Measurements from ENCODE around the gene MYBL2.

The MYBL2 gene

GRCh38 chr20:43749734-43750294 lies 82.9 kb downstream of the MYBL2 start:
- in situ Hi-C loops (cut with MboI; ENCODE audit: low sequenced_read_pairs), result loop anchor here (10.0 kb wide), 1 partner anchor 335 kb away; no protein-coding TSS in a partner anchor

DNA sequence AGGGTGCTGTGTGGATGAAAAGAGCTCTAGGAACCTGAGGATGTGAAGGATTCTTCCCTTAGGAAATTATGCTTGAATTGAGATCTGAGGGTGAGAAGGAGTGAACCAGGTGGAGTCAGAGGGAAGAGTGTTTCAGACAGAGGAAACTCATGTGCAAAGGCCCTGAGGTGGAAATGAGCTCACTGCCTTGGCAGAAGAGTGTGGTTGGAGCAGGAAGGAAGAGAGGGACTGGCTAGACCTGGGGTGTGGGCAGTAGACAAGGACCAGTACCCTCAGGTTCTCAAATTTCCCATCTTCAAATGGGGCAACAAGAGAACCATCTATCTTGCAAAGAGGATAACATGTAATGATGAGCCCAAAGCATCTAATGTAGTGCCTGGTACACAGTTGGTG lies 83.9 kb downstream of the MYBL2 start:
- in situ Hi-C loops (cut with MboI; ENCODE audit: low sequenced_read_pairs), result loop anchor here (10.0 kb wide), 1 partner anchor 334 kb away; no protein-coding TSS in a partner anchor

DNA sequence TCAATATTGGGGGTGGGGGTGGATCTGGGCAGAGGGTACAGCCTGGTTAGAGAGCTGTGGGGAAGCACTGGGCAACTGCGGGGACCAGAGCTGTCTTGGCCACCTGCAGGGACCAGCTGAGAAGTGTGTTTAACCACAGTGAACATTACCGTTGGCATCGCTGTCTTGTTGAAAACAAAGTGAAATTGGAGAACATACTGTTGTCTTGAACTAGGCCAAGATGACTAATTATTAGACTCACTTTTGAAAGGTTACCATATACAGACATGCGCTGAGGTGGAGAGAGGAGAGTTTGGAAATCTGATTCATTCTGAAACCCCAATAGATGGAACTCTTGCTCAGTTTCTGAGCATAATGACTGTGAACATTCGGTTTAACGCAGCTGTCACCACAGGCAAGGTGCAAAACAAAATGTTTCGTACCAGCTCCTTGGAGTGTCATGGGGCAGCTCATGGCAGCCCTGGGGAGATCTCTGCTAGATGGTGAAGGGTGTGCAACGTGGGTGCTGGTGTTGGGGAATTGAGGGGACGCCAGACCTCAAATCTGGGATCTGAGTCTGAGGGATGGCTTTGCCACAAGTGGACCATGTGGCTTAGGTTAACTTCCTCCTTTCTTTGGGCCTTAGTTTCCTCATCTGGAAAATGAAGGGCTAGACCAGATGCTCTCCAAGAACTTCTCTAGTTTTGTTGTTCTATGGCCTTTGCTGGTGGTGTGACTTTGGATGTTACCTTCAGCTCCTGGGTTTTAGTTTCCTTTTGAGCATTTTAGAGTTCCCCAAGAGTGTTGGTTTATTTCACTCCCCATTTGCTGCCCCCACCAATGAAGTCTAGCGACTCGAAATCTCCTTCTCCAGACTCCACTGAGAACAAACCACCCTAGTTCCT lies 84.5 kb downstream of the MYBL2 start:
- in situ Hi-C loops (cut with MboI; ENCODE audit: low sequenced_read_pairs), result loop anchor here (10.0 kb wide), 1 partner anchor 333 kb away; no protein-coding TSS in a partner anchor

- in situ Hi-C loops (cut with MboI; ENCODE audit: low sequenced_read_pairs), result loop anchor here (10.0 kb wide), 1 partner anchor 333 kb away; no protein-coding TSS in a partner anchor
Observed at GRCh38 chr20:43752051-43752360, 85.1 kb downstream of the MYBL2 start.

DNA sequence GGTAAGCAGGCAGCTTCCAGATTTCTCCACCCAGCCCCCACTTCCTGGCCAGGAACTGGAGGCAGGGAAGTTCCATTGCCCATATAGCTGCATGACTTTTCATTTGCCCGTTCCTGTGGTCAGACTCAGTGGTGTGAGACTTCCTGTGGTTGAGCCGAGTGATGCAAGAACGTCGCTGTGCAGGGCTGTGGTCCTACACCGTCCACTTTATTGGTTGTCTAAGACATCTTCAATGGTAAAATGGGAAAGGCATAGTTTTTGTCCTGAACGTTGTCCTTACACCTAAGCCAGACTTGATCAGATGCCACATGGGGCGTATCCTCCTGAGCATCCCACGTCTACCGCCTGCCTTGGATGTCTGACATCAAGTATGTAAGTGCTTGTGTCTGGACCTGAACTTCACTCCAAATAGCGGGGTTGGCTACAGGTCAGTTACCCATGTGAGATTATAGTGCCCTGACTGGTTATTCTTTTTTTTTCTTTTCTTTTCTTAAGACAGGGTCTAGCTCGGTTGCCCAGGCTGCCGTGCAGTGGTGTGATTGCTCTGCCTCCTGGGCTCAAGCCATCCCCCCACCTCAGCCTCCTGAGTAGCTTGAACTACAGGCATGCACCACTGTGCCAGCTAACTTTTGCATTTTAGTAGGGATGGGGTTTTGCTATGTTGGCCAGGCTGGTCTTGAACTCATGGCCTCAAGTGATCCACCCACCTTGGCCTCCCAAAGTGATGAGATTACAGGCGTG lies 85.8 kb downstream of the MYBL2 start:
- in situ Hi-C loops (cut with MboI; ENCODE audit: low sequenced_read_pairs), result loop anchor here (10.0 kb wide), 1 partner anchor 332 kb away; no protein-coding TSS in a partner anchor

- in situ Hi-C loops (cut with MboI; ENCODE audit: low sequenced_read_pairs), result loop anchor here (10.0 kb wide), 1 partner anchor 329 kb away; no protein-coding TSS in a partner anchor
Observed at GRCh38 chr20:43755390-43755789, 88.5 kb downstream of the MYBL2 start.

DNA sequence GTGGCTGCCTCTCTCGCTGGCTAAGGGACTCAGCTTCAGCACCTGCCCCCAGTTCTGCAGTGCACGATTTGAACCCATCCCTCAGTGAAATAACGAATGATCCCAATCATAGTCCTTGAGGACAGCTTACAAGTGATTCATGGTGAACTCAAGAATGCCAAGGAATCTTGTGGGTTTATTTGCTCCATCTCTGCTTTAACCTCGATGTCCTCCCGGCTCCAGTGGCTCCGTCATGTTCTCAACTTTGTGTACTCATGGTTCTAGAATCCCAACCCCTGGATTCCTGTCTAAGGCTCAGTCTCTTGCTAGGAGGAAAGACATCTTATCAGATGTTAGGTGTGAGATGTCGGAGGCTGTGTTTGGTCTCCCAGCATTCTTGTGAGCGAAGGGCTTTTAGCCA lies 88.9 kb downstream of the MYBL2 start:
- in situ Hi-C loops (cut with MboI; ENCODE audit: low sequenced_read_pairs), result loop anchor here (10.0 kb wide), 1 partner anchor 329 kb away; no protein-coding TSS in a partner anchor

DNA sequence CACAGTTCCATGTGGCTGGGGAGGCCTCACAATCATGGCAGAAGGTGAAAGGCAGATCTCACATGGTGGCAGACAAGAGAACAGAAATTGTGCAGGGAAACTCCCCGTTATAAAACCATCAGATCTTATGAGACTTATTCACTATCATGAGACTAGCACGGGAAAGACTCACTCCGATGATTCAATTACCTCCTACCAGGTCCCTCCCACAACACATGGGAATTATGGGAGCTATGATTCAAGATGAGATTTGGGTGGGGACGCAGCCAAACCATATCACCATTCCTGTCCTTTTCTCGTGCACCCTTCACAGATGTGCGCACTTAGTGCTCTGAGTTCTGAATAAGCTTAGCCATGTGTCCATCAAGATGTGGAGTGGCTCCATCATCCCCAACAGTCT lies 91.0 kb downstream of the MYBL2 start:
- in situ Hi-C loops (cut with MboI; ENCODE audit: low sequenced_read_pairs), result loop anchor here (10.0 kb wide), 1 partner anchor 327 kb away; no protein-coding TSS in a partner anchor

GRCh38 chr20:43761386-43762340 lies 94.7 kb downstream of the MYBL2 start:
- in situ Hi-C loops (cut with MboI; ENCODE audit: low sequenced_read_pairs), result no loop called here

DNA sequence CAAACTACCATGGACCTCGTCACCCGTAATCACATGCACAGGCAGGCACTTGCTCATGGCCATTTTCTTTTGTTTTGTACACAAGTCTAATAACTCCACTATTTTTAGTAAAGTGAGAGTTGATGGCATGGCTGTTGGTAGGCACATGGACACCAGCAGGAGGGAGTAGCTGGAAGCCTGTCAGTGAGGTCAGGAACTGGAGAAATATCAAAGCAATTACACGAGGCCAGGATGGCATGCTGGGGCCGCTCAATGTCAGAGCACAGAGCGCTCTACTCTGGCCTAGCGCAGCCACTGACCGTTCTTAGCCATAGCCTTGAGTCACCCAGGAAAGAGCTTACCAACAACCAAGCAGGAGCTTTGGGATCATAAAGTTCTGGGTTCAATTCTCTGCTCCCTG lies 96.0 kb downstream of the MYBL2 start:
- in situ Hi-C loops (cut with MboI; ENCODE audit: low sequenced_read_pairs), result no loop called here

DNA sequence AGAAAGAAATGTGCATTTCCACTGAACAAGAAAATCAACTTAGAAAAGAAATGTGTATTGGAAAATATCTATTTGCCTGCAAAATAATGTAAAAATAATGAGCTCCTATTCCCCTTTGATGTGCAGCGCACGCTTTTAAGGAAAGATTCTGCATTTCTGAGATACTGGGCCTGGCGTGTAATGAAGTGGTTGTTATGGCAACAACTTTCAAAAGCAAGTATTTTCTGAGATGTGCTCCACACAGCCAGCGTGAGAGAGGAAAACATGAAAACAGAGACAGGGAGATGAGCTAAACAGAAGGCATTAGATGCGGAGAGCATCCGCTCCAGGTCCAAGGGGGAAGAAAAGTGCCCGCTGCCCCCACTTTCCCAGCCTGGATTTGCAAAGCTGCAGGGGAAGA lies 99.0 kb downstream of the MYBL2 start:
- in situ Hi-C loops (cut with MboI; ENCODE audit: low sequenced_read_pairs), result no loop called here

Data from HL-60/S4 treated with retinoic acid at 250 ng/mL for 4 days and 3 days (cell line).